ENCODE measurements around the gene TMX4.

DNA sequence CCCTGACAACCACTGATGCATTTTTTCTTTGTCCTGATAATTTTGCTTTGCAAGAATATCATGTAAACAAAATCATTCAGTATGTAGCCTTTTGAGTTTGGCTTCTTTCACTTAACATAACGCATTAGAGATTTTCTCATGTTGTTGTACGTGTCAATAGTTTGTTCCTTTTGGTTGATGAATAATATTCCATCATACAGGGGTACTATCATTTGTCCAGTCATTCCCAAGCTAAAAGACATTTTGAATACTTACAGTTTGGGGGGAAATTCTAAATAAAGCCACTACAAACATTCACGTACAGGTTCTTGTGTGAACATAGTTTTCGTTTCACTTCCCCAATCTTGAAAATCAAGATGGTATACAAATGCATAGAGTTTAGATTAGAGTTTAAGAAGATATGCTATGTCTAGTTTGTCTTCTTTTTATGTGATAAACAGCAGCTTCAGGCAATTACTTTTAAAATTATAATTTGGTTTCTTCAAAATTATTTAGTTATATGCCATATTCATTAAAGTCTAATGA, 84.5 kb downstream of the TMX4 start:
- TF ChIP-seq POLR2A (IDR thresholded peaks at IDR 0.05): no peak
- TF ChIP-seq, protein P1, sequence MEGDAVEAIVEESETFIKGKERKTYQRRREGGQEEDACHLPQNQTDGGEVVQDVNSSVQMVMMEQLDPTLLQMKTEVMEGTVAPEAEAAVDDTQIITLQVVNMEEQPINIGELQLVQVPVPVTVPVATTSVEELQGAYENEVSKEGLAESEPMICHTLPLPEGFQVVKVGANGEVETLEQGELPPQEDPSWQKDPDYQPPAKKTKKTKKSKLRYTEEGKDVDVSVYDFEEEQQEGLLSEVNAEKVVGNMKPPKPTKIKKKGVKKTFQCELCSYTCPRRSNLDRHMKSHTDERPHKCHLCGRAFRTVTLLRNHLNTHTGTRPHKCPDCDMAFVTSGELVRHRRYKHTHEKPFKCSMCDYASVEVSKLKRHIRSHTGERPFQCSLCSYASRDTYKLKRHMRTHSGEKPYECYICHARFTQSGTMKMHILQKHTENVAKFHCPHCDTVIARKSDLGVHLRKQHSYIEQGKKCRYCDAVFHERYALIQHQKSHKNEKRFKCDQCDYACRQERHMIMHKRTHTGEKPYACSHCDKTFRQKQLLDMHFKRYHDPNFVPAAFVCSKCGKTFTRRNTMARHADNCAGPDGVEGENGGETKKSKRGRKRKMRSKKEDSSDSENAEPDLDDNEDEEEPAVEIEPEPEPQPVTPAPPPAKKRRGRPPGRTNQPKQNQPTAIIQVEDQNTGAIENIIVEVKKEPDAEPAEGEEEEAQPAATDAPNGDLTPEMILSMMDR (IDR thresholded peaks at IDR 0.05): no peak
- TF ChIP-seq POLR2AphosphoS5 (IDR thresholded peaks at IDR 0.05): no peak
- TF ChIP-seq EP300 (IDR thresholded peaks at IDR 0.05): no peak
